Activated T-helper 1 cell treated with Interleukin-2 at 50 U/mL for 16 hours (primary cell): ENCODE measurements around the gene IFT88.

Experiments
- DNase-seq: peaks from one replicate; pipeline ENCODE4 v3.0.0-alpha.2; 2020; ENCODE audit warnings: low read depth

The IFT88 gene

GRCh38 chr13:20716951-20717350 is 150.0 kb downstream of the IFT88 start:
- DNase-seq: no peak

- DNase-seq: no peak
These were observed 150.9 kb downstream of the IFT88 start for GRCh38 chr13:20717581-20718542.

GRCh38 chr13:20718958-20719566 is 152.1 kb downstream of the IFT88 start:
- DNase-seq: no peak

- DNase-seq: no peak
These were observed 152.8 kb downstream of the IFT88 start for GRCh38 chr13:20719783-20720182.

- DNase-seq: no peak
These were observed 153.5 kb downstream of the IFT88 start for GRCh38 chr13:20720499-20720898.

- no peak for DNase-seq
These were observed 154.1 kb downstream of the IFT88 start for GRCh38 chr13:20721058-20721453.

GRCh38 chr13:20721454-20722357 is 154.7 kb downstream of the IFT88 start:
- DNase-seq: no peak

GRCh38 chr13:20727856-20728255 is 160.9 kb downstream of the IFT88 start:
- DNase-seq: no peak

GRCh38 chr13:20728579-20729311 is 161.8 kb downstream of the IFT88 start:
- no peak for DNase-seq

GRCh38 chr13:20729633-20730585 is 163.0 kb downstream of the IFT88 start:
- DNase-seq: no peak

- no peak for DNase-seq
These were observed 171.7 kb downstream of the IFT88 start for GRCh38 chr13:20738616-20739015.

GRCh38 chr13:20740021-20740420 is 173.1 kb downstream of the IFT88 start:
- DNase-seq: no peak
